ENCODE measurements around the gene GAA. TPM values are rescaled to one million over a fixed set of nuclear protein-coding genes. Genes with fewer than 3 reads are reported as not detected.
A peak's percentile ranks its signal among the peaks of the same experiment; 100 is the strongest.

GAA gene
- total and polyA plus RNA-seq, 2 of the 13 experiments (the other 11 are each of a cell fraction or from before 2014, with no cell fraction given): 21.6 to 36.4 TPM

GRCh38 chr17:80070375-80071115, 30.8 kb upstream of the GAA start:
- ChIA-PET CTCF (ENCODE audit: low intra/inter-chr PET ratio, low total read pairs) (no interaction called here), POLR2A (interaction anchor here (1.0 to 1.3 kb wide), 2 partner anchors 31 to 260 kb away, joined by 3 to 4 read pairs; partner anchors contain the start of gene GAA)
- DNase-seq (ENCODE audit: low spot score): no peak
- no peaks in the 10 kb centered on the region for H3K9me3 ChIP-seq (ENCODE audit: low read length)
- BruUV-seq (replicated peaks): TSS peak; percentile 80
- 55% methylated on average over 14 of the region's 15 CpGs for WGBS (ENCODE audit: low lambda C conversion rate)
- peak; percentile 11; the same call in 2 of the 3 replicates for ATAC-seq
- TF ChIP-seq ZNF766 (CRISPR knock-in tag; IDR thresholded peaks at IDR 0.05; ENCODE audit: borderline replicate concordance) (0 out of 2 replicates have a peak, but pooled peaks have one; percentile 16), GABPB1 (CRISPR knock-in tag; IDR thresholded peaks at IDR 0.05) (0 out of 2 replicates have a peak, but pooled peaks have one; percentile 16), ZNF225 (CRISPR knock-in tag; IDR thresholded peaks at IDR 0.05) (0 out of 2 replicates have a peak, but pooled peaks have one; percentile 24), E2F1 (CRISPR knock-in tag; IDR thresholded peaks at IDR 0.05) (no peak), HIVEP1 (CRISPR knock-in tag; IDR thresholded peaks at IDR 0.05) (no peak), ZGPAT (CRISPR knock-in tag; IDR thresholded peaks at IDR 0.05) (peak; percentile 13; the same call in 1 of the 2 replicates), ZNF121 (CRISPR knock-in tag; IDR thresholded peaks at IDR 0.05) (peak; percentile 82), HOXA3 (CRISPR knock-in tag; IDR thresholded peaks at IDR 0.05) (0 out of 2 replicates have a peak, but pooled peaks have one; percentile 3), NR0B2 (CRISPR knock-in tag; IDR thresholded peaks at IDR 0.05) (no peak), ZNF800 (CRISPR knock-in tag; IDR thresholded peaks at IDR 0.05) (0 out of 2 replicates have a peak, but pooled peaks have one; percentile 4), ZNF296 (CRISPR knock-in tag; conservative IDR thresholded peaks at IDR 0.05) (0 out of 2 replicates have a peak, but pooled peaks have one; percentile 70), IRF1 (CRISPR knock-in tag; IDR thresholded peaks at IDR 0.05; ENCODE audit: low read depth) (peak; percentile 43; the same call in 1 of the 2 replicates), ZNF839 (CRISPR knock-in tag; IDR thresholded peaks at IDR 0.05; ENCODE audit: borderline replicate concordance) (peak; percentile 81; the same call in 1 of the 2 replicates), ZNF572 (CRISPR knock-in tag; IDR thresholded peaks at IDR 0.05) (0 out of 2 replicates have a peak, but pooled peaks have one; percentile 47), ZFP41 (CRISPR knock-in tag; IDR thresholded peaks at IDR 0.05; ENCODE audit: borderline replicate concordance) (0 out of 2 replicates have a peak, but pooled peaks have one; percentile 20), SP5 (CRISPR knock-in tag; IDR thresholded peaks at IDR 0.05; ENCODE audit: borderline replicate concordance, low read depth) (no peak)
- no peaks in the 10 kb centered on the region for H4K20me1 ChIP-seq (ENCODE audit: insufficient read depth, low read length)
- peak overlapping the region; percentile 92 for H3K4me2 ChIP-seq (ENCODE audit: low read depth, low read length)
- peak overlapping the region; percentile 62 for H2AFZ ChIP-seq (ENCODE audit: low read length)
- peak overlapping the region; percentile 65 for H3K9ac ChIP-seq (ENCODE audit: insufficient read depth, low read depth, low read length)
- H3K79me2 ChIP-seq (ENCODE audit: insufficient read depth, low read length): no peaks in the 10 kb centered on the region
- FAIRE-seq: no peak
- peak overlapping the region; percentile 60 to 72 (median 62) for H3K4me3 ChIP-seq (replicated peaks in 1 of 3; ENCODE audit: insufficient read depth in 1 of 3, low read depth in 2 of 3, low read length in 3 of 3)
- no peaks in the 10 kb centered on the region for H3K36me3 ChIP-seq (replicated peaks in 1 of 2; ENCODE audit: control insufficient read depth in 1 of 2, insufficient read depth in 2 of 2, low read length in 2 of 2)
- H3K27ac ChIP-seq (ENCODE audit: extremely low read length, insufficient read depth, low read length): no peak overlapping the region
- intact Hi-C loops (cut with micrococcal nuclease; ENCODE audit: unreplicated experiment) (loop anchor here (5.0 kb wide), 1 partner anchor 33 kb away; the partner anchor contains the start of genes CCDC40 and TBC1D16), in situ Hi-C loops (cut with HindIII; ENCODE audit: extremely low pct_ligation_motif_present, low pct_unique_long_range_greater_than_20kb) (no loop called here)
- no peaks in the 10 kb centered on the region; a peak in 1 of 5 replicates for H3K27me3 ChIP-seq (ENCODE audit: control insufficient read depth in 1 of 2, insufficient read depth in 2 of 2, low read length in 2 of 2)
- H3K4me1 ChIP-seq (ENCODE audit: insufficient read depth, low read length): peaks cover 50% of the 10 kb centered on the region

Data from HepG2 (cell line).